Measurements from ENCODE around the gene BRSK2.

The BRSK2 gene

DNA sequence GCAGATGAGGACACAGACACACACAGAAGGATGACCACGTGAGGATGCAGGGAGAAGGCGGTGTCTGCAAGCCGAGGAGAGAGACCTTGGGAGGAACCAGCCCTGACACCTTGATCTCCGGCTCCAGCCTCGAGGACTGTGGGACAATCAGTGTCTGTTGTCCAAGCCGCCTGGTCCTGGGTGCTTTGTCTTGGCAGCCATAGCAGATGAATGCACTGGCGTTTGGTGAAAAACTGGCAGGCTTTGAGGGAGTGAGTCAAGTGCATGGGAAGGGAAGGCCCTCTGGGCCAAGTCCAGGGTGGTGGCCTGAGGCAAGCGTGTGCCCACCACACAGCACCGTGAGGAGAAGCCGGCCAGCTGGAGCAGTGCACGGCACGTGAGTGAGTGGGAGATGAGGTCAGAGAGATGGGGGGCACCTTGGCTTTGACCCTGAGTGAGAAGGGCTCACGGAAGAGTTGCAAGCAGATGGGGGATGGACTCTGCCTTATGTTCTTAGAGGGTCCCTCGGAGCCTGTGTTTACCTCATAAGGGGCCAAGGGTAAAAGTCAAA, 12.4 kb upstream of the BRSK2 start:
- DNase-seq, result no peak

DNA sequence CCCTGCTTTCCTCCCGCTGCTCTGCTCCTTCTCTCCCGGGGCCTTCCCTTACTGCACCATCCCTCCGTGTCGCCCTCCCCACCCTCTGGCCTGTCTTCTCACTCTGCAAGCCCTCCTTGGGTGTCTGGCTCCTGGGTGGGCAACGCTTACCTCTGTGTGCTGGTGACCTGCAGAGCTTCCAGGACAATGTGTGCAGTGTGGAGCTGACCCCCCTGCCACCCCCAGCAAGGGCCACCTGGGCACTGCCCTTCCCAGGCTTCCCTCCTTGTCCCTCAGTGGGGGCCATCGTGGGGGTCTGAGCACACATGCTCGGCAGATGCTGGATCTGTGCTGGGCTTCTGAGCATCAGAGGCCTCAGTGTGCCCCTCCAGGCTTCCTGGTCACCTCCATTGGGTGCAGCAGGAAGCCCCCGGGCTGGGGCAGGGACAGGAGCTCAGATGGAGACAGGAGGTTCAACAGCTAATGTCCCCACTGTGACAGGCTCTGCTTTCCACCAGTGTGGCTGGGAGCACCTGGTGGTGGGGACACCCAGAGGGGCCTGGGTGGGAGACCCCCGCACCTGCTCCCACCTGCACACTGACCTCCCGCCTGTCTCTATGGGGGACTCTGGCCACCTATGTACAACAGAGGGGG, 7.8 kb upstream of the BRSK2 start:
- DNase-seq, result no peak

DNA sequence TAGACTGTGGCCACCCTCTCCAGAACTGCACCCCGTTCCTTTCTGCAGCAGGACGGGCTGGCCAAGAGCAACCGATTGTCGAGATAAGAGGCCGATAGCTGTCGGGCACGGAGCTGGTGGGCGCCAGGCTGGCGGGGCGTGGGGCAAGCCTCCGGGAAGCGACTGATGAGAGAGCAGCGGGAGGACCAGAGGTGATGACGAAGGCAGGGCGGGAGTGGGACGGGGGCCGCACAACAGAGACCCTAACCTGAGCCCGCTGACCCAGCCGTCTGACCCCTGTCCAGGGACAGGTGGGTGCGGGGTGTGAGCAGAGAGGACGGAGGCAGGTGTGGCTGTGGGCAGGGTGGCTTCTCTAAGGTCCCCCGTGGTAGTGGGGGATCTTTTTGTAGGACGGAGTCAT, 7.3 kb upstream of the BRSK2 start:
- no peak for DNase-seq

DNA sequence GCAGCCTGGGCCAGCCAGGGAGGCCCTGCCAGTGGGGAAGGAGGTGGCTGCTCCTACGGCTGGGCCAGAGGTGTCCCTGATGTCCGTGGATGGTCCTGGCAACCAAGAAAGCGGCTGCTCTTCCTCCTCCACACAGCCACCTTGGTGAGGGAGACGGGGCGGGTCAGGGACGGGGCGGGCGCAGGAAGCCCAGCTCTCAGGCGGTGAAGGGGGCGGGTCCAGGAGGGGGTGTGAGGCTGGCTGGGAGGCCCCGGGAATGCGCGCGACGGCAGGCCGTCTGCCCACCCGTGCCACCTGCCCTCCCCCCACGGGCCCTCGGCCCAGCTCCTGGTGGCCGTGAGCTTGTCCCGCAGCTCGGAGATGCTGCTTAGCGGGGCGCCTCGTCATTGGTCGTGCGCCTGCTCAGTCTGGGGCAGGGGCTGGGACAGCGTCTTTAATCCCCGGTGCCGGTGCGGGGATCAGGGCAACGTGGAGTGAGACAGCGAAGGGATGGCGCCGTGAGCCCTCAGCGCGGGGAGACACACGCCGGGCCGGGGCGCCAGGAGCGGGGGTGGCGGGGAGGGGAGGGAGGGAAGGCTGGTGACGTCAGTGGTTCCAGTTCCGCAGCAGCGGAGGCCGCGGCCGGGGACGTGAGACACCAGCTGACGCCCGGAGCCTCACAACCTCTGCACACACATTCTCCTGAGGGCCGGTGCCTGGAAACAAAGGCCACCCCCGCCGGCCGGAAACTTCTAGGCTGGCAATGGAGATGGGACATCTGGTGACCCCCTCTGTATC, 6.7 kb upstream of the BRSK2 start:
- DNase-seq, result no peak

DNA sequence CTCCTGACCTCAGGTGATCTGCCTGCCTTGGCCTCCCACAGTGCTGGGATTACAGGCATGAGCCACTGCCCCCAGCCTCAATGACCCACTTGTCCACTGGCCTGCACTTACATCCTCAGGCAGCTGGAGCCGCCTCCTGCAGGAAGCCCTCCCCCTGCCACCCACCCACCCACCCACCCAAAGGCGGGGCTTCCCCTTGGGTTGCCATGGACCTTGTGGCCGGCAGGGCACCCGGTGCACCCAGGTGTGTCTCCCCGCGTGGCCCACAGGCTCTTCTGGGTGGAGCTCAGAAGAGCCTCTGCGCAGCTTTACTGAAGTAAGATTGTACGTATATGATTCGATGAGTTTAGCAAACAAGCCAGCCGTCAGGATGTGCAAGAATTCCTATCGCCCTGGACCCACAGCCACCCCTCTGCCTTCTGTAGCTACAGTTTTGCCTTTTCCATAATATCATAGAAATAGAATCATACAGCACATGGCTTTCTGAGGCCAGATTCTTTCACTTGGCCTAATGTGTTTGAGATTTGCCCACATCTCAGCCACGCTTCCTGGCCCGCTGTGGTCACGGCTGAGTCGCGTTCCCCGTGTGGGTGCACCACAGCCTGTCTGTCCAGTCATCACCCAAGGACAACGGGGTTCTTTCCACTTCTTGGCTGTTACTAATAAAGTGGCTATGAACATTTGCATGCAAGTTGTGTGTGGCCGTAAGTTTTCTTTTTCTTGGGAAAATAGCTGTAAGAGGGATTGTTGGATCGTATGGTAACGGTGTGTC, 5.3 kb upstream of the BRSK2 start:
- no peak for DNase-seq

DNA sequence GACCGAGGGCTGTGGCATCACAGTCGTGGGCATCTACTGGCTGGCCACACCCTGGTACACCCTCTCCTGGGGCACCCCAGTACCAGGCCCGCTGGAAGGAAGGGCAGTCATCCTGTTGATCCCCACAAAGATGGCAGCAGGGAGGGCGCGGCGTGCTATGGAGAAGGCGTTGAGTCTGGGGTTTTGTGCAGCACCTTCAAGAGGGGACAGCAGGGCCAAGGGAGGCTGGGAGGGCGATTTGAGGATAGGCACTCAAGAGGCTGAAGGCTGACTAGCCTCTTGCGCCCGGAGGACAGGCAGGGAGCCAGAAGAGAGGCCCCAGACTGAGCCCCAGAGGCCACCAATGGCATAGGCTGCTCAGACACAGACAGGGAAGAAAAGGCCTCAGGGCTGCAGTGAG, 2.2 kb upstream of the BRSK2 start:
- no peak for DNase-seq

DNA sequence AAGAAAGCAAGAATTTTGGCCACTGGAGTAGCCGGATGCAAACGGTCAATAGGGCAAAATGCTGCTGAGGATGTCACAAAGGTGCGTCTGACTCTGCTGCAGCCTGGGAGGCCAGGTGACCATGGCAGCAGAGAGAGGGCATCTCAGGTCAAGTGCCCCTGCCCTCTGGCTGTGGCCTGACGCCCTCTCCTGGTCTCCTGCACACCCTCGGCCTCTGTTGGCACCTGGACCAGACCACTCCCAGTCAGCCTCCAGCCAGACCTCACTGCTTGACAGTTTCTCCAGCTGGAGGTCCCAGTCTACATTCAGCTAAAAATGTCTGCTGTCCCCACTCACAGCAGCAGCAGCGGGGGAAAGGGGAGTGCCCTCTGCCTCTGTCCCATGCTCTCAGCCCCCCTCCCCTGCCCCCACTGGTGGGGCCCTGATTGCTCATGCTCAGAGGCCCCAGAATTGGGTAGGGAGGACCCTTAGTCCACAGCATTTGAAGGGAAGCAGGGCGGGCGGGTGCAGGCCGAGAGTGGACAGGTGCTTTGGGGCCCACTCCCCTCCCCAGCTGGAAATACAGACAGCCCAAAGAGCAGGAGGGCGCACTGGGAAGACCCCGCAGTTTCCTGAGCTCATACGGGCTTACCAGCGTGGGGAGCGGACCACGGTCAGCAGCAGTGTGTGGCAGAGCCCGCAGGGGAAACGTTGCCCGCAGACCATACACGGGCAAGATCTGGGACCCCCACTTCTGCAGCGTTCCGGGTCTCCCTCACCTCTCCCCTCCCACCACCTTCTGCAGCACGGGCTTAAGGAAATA, 1.6 kb upstream of the BRSK2 start:
- DNase-seq, result no peak

DNA sequence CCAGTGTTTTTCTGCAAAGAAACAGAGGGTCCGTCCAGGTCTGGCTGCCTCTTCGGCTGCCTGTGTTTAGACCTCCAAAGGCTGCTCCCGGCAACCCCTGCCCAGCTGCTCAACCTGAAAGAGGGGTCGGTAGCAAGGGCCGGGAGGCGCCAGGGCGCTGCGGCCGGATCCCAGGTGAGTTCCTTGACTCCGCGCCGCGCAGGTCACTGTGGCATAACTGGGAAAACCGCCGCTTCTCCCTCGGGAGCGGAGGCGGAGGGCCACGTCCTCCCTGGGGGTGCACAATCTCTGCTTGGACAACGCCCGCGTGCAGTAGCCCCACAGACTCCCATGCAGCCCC, 1.0 kb upstream of the BRSK2 start:
- no peak for DNase-seq

DNA sequence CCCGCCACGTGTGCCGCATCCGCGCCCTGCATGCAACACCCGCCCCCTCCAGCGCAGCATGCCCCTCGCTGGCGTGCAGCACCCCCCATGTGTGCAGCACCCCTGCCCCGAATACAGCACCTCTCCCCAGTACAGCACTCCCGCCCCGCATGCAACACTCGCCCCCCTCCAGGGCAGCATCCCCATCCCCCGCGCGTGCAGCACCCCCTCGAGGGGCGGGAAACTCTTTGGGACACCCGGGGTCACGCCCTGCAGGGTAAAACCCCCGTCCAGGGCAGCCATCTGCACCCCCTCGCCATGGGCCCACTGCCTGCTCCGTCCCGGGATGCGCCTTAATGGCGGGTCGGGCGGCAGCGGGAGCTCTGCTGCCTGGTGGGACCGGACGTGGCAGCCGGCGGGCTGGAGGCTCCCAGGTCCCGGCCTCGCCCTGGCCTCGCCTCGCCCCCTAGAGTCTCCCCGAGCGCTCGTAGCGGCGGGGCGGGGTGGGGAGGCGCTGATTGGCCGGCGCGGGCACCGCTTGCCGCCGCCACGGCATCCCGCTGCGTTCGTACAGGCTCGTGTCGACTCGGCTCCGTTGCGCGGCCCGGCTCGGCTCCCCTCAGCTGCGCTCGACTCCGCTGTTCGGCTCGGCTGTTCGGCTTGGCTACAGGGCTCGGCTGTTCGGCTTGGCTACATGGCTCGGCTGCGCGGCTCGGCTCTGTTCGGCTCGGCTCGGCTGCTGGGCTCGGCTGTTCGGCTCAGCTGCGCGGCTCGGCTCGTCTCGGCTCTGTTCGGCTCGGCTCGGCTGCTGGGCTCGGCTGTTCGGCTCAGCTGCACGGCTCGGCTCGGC, 417 bp upstream of the BRSK2 start:
- DNase-seq, result peak; percentile 62

DNA sequence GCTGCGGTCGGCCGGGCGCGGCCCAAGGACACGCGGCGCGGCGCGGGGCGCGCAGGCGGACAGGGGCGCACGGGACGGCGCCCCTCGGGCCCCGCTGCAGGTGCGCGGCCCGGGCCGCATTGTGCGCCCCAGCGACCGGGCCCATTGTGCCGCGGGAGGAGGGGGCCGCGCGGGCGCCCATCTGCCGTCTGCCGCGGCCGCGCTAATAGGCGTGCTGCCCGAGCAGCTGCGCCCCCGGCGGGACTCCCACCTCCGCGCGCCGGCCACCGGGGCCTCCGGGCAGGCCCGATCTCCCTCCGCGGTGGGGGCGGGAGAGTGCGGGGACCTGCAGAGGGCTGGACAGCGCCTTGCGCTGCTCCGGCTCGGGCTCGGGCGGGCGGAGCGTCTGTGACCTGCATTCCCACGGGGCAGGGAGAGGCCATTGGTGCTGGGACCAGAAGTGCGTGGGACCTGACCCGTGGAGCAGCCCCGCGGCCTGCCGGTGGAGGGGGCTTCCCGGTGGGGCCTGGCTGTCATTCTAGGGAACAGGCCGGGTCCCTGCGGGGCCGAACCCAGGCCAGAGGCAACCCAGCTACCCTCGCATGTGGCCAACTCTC, 933 bp downstream of the BRSK2 start:
- DNase-seq, result no peak

DNA sequence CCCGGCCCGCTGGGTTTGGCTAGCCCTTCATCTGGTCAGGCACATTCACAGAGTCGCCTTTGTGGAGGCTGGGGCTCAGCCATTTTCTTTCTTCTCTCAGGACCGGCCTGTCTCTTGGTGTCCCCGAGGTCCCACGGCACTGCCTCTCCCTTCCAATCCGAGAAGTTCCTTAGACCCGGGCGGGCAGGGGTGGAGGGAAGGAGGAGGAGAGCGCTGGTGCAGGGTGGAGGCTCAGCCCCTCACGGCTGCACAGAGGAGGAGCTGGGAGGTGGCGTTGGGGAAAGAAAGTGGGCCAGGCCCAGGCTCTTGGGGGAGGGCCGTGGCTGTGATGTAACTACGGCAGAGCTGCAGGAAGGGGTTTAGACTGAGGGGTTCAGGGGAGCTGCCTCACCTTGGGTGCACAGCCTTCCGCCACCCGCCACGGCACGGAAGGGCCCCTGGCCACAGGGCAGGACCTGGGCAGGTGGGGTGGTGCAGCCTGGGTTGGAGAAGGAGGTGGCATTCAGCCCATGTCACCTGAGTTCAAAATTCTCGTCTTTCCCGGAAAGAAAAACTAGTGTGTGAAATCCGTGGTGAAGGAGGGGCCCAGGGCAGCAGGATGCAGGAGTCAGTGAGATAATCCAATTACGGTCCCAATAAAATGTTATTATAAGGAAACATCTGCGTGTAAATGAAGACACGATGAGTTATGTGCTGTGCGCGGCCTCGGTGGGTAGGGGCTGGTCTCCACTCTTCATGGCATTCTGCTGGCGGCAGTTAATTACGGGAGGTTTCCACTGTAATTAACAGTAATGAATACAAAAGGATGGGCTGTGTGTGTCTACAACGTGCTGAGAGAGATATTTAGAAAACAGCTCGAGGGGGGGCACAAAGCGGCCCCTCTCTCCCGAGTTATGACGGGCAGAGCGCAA, 1.7 kb downstream of the BRSK2 start:
- no peak for DNase-seq

DNA sequence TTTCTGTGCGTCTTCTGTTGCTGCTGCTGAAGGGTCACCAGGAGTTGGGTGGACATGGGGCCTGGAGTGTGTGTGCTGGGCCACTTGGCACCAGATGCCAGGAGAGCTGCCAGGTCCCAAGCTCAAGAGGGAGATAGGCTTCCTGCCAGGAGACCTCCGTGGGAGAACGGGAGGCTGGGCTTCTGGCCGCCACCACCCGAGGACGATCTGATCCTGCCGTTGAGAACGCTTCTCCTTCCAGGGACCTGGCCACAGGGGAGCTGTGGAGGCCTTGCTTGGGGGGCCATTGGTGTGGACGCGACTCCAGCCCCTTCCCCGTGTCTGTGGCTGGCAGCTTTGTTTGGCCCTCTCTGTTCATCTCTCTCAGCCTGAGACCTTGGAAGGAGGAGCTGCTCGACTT, 2.4 kb downstream of the BRSK2 start:
- no peak for DNase-seq

DNA sequence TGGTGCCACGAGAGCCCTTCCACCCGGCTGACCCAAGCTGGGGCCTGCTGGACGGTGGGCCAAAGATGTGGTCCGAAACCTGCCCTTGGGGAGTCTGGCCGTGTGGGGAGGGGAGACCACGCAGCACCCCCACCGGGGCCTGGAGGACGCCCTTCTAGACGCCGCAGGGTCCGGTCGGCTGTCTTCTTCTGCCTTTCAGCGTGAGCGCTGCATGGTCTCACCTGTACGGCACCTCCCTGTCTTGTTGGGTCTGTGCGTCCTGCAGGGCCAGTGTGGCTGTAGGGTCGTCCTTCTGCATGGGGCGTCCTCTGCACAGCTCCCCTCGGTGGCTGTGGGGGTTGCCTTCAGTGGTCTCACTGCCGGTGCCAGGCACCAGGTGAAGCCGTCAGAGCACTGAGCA, 2.8 kb downstream of the BRSK2 start:
- DNase-seq, result no peak

DNA sequence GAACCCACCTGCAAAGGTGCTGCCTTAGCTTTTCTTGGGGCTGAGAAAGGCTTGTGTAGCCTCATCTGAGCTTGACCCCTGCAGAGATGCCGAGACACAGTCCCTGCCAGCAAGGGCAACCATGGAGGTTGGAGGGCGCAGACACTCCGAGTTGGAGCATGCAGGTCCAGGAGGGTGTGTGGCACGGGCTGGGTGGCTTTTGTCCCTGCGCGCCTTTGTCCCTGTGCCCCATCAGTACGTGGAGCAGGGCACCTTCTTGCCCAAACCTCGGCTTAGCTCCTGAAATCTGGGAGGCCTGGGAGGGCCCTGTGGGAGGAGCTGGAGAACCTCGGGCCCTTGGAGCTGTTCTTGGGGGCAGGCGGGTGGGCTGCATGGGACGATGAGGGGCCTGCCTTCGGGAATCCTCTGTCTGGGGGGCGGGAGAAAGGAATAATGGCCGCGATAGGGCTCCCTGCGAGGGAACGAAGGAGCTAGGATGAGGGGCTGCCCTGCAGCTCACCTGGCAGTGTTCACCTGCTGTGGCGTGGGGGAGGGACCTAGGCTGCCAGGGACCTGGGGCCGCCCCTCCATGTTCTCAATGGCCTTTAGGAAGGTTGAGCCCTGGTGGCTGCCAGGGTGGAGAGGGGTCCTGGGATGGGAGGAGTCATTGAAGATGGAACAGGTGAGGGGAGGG, 3.4 kb downstream of the BRSK2 start:
- DNase-seq, result no peak

DNA sequence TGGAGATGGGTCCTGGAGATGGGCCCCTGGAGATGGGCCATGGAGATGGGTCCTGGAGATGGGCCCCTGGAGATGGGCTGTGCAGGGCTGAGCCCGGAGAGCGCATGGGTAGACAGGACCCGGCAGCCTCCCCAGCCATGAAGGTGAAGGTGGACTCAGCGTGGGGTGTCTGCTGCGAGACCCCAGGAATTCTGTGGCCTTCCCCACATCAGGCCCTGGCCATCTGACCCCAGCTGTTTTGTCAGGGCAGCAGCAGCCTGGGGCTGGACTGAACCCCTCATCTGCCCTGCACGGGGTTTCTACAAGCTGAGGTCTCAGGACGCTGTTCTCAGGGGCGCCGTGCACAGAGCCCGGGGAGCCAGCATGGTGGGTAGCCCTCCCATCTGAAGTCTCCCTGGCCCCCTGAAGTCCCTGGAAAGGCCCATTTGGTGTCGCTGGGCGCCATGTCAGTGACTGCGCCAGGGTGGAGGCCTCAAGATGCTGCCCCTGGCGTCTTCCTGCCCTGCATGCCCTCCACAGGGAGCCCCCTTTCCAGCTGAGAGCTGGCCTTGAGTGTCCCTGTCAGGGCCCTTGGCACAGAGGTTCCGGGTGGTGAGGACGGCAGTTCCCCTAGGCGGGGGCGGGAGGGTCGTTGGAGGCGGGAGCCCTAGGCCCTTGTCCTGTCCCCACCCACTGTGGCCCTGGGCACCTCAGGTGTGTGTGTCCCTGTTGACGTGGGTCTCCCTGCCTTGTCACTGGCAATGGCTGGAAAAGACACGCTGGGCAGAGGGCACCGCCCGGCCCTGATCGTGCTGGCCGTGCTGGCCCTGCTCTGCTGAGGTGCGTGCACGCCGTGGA, 5.4 kb downstream of the BRSK2 start:
- no peak for DNase-seq

DNA sequence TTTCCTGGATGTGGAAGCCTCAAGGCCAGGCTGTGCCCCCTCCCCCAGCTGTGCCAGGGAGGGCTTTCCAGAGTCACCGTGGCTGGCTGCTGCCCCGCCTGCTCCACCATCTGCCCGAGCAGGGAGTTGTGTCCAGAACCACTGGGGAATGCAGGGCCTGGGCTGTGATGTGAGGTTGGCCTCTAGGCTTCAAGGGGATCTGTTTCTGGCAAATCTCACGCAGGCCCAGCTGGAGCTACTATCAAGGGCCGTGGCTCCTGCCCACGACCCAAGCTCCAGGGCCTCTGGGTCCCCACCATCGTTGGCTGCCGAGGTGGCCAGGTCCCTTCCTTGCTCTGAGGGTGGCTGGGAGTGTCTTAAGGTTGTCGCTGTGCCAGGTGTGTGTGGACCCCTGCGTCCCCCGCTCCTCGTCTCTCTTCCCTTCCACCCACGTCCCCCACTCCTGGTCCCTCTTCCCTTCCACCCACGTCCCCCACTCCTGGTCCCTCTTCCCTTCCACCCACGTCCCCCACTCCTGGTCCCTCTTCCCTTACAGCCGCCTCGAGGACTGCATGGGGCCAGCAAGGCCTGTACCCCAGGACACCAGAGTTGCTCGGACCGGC, 6.1 kb downstream of the BRSK2 start:
- no peak for DNase-seq

DNA sequence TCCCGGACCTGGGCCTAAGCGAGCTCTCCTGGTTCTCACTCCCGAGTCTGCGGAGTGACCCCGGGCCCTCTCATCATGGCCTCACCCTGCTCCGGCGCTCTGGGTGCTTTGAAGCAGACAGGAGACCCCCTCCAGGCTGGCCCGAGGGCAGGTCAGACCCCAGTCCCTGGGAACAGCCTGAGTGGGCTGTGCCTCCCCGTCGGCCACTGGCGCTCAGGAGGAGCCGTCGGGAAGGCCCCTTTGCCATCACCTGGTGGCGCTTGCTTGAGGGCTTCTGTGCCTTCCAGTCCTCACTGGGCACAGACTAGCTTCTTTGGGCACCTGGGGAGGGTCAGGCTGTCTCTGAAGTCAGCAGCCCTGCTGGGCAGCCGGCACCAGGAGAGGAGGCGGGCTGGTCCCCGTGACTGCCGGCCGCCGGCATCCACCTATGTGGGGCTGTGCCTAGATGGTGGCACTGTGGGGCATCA, 6.7 kb downstream of the BRSK2 start:
- no peak for DNase-seq

DNA sequence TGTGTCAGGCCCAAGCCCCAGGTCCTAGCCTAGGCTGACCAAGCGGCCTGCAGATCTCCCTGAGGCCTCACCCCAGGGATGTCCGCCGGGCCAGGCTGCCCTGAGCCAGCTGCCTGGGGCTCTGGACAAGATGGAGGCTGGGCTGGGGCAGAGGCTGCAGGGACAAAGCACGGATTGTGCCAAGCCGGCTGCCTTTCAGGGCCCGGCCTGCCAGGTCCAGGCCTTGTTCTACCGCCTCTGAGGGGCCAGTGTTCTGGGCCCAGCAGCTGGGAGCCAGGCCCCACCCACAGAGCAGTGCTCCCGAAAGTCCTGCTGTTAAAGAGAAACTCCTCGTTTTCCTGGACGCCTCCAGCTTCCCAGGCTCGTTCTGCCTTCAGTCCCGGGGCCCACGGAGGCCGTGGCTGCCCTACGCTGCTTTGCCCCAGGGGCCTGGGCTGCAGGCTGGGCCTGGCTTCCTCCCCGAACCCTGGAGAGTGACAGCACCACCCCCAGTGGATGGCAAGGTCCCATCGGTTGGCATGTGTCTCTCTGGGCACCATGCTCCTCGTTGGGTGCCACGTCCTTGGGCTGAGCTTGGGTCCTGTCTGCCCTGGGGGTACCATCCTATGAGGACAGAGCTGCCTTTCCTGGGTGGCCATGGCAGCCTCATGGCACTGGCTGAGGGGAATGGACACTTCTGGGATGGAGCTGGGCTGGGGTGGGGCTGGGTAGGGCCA, 7.6 kb downstream of the BRSK2 start:
- DNase-seq, result no peak

Measured in NCI-H1436 treated with DMSO at 0.1 percent for 48 hours (cell line).